Neural cell (in vitro differentiated cells): ENCODE results near the gene ZCCHC24.

Experiments used
- CTCF ChIP-seq: fragments of 450-650 bp; IDR thresholded peaks from 2 replicates; pipeline ENCODE4 v1.5.1; 2014; ENCODE audit warnings: antibody characterized with exemption, mild to moderate bottlenecking, moderate library complexity; ENCODE audit not compliant: poor library complexity, severe bottlenecking
- EP300 ChIP-seq: fragments of 450-650 bp; conservative IDR thresholded peaks from 2 replicates; pipeline ENCODE4 v1.6.1; 2014; ENCODE audit warnings: antibody characterized with exemption, mild to moderate bottlenecking, moderate library complexity; ENCODE audit not compliant: poor library complexity, severe bottlenecking
- EZH2 ChIP-seq: fragments of 200-600, 300-800 bp; shearing (Covaris generic), sonication (generic); IDR thresholded peaks from 2 replicates; pipeline ENCODE4 v1.6.1; 2014; ENCODE audit warnings: antibody characterized with exemption, low read length, borderline replicate concordance, mild to moderate bottlenecking; ENCODE audit not compliant: insufficient read depth, poor library complexity, severe bottlenecking
- POLR2AphosphoS5 ChIP-seq: IDR thresholded peaks from 2 replicates; pipeline ENCODE4 v1.6.1; 2012
- RAD21 ChIP-seq: fragments of 450-650 bp; conservative IDR thresholded peaks from 2 replicates; pipeline ENCODE4 v1.6.1; 2014; ENCODE audit warnings: antibody characterized with exemption, mild to moderate bottlenecking, moderate library complexity
- TAF1 ChIP-seq: IDR thresholded peaks from 2 replicates; pipeline ENCODE4 v1.6.1; 2012; ENCODE audit warnings: low read depth

- no peak for TF ChIP-seq CTCF
- TF ChIP-seq TAF1, result no peak
- no peak for TF ChIP-seq POLR2AphosphoS5
- no peak for TF ChIP-seq EP300
- TF ChIP-seq EZH2, result no peak
- no peak for TF ChIP-seq RAD21
These were observed 7.3 kb downstream of the ZCCHC24 start for GRCh38 chr10:79438021-79438698.
